Fibroblast of skin of abdomen (primary cell): ENCODE data around the gene PCDH15.

Experiments
- DNase-seq: peaks from one replicate; pipeline ENCODE4 v3.0.0-alpha.2; 2013

Gene PCDH15

DNA sequence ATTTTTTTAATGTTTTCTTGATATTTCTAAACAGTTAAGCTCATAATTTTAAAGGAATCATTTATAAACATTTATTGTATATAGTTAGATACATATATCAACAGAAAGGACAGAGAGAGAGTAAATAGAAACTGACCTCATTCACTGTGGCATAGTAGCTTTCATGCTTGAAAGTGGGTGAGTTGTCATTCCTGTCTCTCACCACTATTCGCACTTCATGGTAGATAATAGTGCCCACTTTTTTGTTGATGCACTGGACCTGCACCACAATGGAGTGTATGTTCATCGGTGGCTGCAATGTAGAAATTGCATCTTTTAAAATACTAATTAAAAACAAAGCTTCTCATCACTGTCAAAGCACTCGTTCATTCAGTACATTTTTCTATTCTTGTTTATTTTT, 432.0 kb downstream of the PCDH15 start:
- no peak for DNase-seq

DNA sequence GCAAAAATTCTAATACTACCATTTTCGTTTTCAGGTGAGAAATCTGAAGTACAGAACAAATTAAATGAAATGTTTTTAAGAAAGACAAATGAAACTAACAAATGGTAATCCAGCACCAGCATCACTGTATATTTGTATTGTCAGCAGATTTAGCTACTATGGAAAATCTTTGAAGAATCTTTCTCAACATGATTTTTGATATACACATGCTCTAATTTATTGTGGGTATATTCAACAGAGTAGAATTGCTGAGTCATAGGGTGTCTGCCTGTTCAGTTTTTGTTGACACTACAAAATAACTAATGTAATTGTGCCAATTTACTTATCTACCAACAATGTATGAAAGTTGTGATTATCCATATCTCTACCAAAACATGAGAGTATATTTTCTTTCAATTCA, 437.6 kb downstream of the PCDH15 start:
- no peak for DNase-seq

DNA sequence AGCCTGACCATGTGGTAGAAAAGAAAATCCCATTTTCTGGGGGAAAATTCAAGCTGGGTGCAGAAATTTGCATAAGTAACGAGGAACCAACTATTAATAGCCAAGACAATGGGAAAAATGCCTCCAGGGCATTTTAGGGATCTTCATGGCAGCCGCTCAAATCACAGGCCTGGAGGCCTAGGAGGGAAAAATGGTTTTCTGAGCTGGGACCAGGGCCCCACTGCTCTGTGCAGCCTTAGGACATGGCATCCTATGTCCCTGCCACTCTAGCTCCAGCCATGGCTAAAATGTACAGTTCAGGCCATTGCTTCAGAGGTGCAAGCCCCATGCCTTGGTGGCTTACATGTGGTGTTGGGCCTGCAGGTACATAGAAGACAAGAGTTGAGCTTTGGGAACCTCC, 459.0 kb downstream of the PCDH15 start:
- DNase-seq, result no peak

DNA sequence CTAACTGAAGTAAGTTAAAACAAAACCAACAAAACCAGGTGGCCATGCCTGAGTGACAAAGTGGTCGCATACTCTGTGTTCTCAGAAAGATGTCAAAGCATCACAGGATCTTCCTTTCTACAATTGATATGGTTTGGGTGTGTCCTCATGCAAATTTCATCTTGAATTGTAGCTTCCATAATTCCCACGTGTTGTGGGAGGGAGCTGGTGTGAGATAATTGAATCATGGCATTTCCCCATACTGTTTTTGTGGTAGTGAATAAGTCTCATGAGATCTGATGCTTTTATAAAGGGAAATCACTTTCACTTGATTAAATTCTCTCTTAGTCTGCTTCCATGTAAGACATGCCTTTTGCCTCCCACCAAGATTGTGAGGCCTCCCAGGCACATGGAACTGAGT, 465.7 kb downstream of the PCDH15 start:
- no peak for DNase-seq

DNA sequence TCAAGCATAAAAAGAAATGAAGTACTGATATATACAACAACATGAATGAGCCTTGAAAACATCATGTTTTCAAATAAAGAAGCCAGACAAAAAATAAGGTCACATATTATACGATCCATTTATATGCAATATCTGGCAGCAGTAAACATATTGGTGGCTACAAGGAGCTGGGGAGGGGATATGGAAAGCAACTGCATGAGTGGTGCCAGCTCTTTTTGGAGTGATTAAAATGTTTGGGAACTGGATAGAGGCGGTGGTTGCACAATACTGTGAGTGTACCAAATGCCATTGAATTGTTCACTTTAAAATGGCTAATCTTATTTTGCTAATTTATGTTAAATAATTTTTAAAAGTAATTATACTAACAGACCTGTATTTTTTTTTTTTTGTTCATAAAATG, 481.7 kb downstream of the PCDH15 start:
- DNase-seq, result no peak

DNA sequence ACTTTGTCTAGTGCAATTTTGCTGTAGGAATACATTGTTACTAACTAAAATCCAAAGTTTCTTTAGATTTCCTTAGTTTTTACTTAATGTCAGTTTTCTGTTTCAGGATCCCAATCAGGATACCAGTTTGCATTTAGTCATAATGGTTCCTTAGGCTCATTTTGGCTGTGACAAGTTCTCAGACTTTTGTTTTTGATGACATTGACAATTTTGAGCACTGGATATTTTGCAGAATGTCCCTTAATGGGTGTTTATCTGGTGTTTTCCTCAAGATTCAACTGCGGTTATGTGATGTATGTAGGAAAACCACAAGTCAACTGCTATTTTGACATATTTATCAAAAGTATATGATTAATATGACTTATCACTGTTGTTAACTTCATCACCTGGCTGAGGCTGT, 482.6 kb downstream of the PCDH15 start:
- DNase-seq, result no peak

DNA sequence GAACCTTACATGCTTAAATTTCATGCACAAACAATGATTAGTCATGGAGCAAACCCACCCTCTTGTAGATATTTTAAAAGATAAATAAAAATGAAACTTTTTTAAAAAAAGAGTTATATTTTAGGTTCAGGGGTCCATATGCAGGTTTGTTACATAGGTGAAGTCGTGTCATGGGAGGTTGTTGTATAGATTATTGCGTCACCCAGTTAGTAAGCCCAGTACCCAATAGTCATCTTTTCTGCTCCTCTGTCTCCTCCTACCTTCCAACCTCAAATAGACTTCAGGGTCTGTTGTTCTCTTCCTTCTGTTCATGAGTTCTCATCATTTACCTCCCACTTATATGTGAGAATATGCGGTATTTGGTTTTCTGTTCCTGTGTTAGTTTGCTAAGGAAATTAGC, 486.6 kb downstream of the PCDH15 start:
- DNase-seq, result no peak

DNA sequence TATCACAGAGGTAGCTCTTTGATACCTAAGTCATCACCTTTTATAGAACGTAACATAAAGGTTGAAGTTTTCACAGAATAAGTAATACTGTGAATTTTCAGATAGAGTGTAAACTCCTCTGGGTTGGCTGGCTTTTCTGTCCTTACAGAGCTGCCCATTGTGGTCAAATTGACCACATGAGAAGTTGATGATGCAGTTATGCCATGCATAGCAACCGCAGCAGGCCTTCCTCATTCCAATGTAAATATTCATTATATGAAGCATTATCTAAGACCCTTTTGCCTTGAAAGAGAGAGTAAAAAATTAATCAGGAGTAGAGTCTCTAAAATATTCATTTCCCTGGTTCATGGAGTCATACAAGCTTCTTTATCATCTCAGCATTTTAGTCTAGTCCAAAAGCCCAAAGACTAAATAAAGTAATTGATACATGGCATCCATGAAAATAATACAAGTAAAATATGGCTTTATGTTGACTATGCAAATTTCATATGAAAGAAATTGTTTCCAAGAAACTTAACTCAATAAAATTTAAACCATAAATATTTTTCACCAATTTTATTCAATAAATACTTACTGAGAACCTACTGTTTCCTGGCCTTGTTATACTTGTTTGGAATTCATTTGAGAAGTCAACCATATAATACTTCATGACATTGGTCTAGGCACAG, 516.4 kb downstream of the PCDH15 start:
- DNase-seq, result no peak

DNA sequence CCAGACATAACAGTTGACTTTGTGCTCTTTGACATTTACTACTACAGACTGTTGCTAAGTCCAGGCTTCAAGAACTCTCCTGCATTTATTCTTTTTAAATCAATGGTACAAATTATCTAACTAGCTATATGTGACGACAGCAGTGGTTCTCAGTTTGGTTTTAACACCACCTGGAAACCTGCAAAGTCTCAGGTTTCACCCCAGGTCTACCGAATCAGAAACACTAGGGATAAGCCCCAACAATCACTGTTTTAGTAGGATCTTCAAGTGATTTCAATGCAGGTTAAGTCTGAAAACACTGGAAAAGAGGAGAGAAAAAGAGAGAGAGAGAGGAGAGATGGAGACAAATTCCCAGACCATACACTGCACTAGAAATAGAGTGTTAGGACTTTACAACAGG, 519.0 kb downstream of the PCDH15 start:
- DNase-seq, result no peak

DNA sequence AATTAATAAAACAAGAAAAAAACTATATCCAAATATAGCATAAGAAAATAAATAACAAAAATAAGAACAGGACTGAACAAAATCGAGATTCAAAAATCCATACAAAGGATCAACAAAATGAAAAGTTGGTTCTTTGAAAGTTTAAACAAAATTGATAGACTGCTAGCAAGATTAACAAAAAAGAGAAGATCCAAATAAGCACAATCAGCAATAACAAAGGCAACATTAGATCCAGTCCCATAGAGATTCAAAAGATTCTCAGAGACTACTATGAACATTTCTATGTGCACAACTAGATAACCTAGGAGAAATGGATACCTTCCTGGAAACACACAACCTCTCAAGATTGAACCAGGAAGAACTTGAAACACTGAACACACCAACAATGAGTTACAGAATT, 534.6 kb downstream of the PCDH15 start:
- DNase-seq, result no peak

DNA sequence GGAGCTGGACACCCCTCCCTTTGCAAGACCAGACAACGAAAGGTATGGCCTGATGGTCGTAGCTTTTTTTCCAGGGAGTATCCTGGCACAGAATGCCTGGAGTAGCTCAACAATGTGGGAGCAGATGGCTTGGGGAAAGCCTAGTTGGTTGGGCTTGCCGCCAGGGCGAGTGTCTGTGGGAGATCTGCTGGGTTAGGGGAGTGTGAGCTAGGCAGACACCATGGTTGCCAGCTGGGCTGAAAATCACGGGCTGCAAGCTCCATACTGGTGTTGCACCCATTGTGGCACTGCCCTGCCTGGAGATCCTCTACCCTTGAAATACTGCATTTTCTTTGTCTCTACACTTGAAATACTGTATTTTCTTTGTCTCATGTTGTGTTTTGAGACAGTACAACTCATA, 538.3 kb downstream of the PCDH15 start:
- no peak for DNase-seq

DNA sequence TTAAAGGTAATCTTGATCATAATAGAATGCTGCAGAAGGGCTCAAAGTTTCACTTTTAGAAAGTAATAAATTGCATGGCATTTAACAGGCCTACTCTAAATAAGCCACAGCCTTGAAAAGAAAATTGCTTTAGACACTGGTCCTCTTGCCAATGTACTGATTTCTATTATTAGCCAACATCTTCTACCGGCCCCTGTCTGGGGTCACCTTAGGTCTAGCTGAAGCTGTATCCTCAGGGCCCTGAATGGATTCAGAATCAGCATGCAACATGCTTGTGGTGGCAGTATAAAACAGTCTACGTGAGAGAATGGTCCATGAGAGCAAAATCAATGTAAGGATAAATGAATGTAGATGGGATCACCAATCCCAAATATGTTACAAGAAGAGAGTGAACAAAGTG, 541.9 kb downstream of the PCDH15 start:
- DNase-seq, result no peak

DNA sequence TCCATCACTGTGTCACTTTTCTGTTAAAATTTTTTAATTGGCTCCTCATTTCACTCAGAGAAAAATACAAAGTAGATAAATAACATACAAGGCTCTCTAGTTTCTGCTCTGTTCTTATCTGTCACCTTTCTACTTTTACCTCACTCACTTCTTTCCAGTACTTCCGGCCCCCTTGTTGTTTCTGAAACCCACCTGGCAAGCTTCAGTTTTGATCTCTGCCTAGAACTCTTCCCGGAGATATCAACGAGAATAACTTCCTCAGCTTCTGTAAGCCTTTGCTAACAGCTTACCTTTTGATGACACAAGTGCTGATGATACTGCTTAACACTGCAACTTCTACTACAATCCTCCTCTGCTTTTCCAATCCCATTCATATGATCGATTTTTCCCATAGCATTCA, 566.2 kb downstream of the PCDH15 start:
- no peak for DNase-seq

DNA sequence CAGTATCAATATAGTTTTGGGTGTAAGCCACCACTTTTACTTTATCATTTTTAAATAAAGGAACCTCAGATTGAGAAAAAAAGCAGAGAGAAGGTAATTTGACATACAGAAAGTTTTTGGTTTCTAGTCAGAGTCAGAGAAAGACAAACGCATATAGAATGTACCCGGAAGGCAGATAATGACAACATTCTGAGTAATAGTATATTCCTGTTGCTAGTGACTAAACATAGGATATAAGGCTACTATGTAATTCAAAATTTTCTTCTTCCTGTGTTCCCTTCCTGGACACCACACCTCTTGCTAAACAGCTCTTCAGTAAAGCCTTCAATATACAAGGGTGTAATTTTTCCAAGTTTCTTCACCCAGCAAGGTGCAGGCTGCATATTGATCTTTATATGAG, 597.6 kb downstream of the PCDH15 start:
- DNase-seq, result no peak

DNA sequence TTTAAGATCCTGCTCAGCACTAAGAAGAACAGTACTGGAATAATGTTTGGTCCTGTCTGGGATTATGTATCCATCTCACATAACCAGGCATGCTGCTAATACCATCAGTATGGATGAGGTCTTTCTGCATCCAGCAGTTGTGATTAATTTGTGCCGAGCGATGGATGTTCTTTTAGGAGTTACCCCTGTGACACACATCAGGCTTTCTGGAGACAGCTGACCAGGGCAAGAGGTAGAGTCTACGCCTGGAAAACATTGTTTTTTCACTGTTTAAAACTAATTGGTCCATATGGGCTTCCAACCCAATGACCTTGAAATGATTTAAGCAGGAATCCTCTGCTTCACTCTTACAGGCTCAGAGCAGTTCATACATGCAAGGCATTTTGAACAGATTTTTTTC, 603.0 kb downstream of the PCDH15 start:
- no peak for DNase-seq

DNA sequence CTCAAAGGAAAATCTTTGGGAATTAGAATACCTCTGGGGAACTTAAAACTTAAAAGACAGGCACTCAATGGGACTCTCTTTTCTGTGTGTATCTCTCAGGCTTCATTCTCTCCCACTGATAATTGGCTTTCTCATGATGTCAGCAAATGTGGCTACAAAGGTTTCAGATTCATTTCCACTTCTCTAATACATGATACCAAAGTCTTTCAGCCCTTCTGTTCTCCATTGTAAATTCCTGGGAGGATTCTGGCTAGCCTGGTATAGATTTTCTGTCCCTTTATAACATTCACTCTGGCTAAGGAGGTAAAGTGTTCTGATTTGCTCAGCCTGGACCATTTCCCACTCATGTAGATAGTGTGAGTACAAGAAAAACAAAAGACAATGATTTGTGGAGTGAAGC, 606.2 kb downstream of the PCDH15 start:
- DNase-seq, result no peak

DNA sequence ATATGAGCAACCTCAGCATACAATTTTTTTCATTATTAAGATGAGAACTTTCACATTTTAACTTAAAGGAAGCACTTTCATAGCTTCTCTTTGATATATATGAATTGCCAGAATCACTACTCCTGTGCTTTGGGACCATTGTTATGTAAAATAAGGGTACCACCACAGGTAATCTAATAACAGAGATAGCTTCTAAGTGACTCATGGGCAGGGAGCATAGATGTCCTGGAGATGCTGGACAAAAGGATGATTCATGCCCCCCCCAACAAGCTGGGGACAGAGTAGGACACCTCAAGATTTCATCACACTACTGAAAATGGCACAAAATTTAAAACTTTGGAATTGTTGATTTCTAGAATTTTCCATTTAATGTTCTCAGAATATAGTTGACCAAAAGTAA, 641.1 kb downstream of the PCDH15 start:
- DNase-seq, result no peak

DNA sequence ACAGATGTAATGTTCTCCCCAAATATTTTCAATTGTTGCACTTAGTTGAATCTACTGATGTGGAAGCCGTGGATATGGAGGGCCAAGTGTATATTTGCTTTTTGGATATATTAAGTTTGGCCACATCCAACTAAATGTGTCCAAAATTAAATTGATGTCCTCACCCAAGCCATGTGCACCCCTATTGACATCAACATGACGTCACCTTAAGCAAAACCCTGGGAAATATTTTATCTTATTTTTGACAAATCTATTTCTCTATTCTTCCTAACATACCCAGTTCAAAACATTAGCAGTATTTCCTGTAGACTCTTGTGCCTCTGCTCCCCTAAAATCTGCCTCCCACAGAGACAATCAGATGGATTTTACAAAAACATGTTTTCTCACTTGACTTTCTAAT, 652.5 kb downstream of the PCDH15 start:
- DNase-seq, result no peak

DNA sequence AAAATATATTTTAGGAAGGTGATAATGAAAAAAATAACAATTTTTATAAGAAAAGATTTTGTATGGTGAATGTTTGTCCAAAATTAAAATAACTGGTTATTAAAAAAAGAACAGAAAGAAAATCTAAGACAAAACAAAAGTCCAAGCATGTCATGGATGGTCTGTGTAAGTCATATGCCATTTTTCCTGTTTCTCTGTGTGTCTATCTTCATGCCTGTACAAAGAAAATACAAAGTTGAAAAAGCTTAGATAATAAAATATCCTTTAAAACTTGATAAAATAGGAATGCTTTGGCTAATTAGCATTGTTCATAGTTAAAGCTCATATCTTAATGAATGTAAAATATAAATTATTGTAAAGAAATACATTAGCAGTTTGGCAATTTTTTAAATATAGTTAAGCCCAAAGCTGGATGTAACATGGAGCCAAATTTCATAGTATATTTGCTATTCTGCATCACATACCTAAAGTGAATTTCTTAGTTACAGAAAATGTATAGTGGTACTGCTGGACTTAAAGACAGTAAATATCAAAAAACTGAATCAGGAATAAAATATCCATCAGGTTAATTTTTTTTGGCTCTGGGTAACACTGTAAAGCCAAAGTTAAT, 661.1 kb downstream of the PCDH15 start:
- no peak for DNase-seq

DNA sequence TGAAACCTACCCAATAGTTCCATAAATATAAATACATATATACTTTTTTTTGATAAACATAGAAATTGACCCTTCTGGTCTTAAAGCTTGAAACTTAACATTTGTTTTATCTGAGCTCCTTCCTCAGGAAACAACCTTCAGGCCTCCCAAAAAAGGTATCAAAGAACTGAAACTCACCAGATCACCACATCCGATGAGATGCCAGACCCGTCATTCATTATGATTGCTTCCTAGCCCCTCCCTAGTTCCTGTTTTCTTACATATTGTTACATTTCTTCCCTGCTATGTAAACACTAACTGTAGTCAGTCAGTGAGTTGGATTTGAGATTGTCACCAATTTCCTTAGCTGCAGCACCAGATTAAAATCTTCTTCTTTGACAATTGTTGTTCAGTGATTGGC, 663.6 kb downstream of the PCDH15 start:
- no peak for DNase-seq

DNA sequence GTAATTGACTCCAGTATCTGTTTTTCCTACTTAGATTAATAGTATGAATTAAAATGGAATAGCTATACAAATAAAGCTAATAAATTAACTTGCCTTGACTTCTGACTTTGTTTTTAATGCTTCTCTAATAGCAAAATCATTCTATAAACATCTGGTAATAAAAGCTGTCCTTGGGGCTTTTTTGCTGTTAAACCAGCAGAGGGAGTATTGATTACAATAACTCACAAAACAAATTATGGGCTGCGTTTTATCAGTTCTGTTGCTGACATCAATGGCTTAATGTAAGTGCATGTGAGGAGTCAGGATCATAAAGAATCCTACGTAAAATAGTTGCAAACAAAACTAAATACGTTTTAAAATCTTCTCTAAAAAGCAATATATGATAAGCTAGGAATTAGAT, 667.8 kb downstream of the PCDH15 start:
- no peak for DNase-seq

DNA sequence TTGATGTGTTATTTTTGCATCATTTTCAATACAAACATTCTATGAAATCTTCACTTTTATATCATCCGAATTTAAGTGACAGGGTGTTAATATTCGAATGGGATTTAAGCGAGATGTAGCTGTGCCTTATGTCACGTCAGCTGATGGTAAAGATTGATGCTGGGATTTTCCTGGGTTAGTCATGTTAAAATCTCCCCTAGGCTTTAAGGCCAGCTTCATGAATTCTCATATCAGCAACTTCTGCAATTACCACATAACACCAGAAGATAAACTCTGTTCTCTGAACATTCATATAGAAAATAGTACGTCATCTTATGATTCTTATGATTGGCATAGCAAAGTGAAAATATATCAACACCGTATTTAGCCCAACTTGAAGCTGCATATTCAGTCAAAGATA, 669.2 kb downstream of the PCDH15 start:
- no peak for DNase-seq

DNA sequence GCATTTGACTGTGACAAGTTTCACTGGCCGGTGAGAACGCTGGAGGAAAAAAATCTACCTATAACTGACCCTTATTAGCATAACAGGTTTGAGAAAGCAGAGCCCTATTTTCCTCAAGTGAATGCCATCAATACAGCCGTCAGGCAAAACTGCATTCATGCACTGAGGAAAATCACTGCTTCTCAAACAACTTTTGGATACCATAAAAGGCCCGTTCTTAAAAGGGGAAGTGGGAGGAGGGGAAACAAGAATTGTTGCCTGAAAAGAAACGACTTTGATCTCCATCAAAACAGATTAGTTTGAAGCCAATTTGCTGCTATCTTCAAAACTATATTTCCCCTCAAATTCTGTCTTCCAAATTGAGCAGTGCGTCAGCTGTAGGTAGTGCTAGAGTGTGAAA, 670.6 kb downstream of the PCDH15 start:
- no peak for DNase-seq

DNA sequence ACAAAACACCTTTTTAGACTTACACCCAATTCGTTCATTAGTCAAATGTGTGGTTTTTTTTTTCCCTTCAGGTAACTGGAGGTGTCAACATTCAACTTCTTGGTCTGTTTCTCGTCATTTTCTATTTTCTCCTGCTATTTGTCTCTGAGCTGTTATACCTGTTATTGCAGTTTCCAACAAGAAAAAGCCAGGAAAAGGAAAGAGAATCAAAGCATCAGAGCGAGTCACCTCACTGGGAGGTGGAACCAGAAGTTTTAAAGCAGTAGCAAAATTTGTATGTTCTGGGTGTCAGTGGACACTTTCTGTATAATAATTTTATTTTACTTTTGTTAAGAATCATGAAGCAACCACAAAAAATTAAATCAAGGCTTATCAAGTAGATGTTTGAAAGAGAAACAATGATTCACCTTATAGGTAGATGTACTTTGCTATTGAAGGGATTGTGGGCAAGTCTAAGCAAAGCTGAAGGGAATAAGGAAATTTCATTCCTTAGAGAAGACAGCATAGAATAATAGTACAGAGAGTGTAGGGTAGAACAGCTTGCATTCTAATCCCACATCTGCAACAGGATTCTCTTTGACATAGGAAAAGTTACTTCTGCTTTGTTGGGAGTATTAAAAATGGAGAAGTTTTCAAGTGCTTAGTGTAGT, 675.8 kb downstream of the PCDH15 start:
- DNase-seq, result no peak
